Endometrial microvascular endothelial cells (primary cell): ENCODE data around the gene GAB2. TPM values are rescaled to one million over a fixed set of nuclear protein-coding genes. Genes with fewer than 3 reads are reported as not detected.
"Not testable (repeated sequence)": the region's sequence is repeated elsewhere in the genome, so short reads cannot be mapped to it uniquely, and the experiment has no call there.

Experiments used
- in situ Hi-C: cut with HindIII; loops from 2 replicates; pipeline ENCODE4 v1.10.0; 2017; ENCODE audit warnings: low sequenced_read_pairs, low pct_unique_long_range_greater_than_20kb; ENCODE audit errors: inconsistent ontology term
- total RNA-seq: library from RNA; depleted of rRNA; stranded (reverse); fragments of >200 nt; gene quantifications from one replicate; pipeline ENCODE4 v1.2.3, GENCODE V29; 2015; ENCODE audit errors: inconsistent ontology term

The GAB2 gene
- total RNA-seq, 1 donor from 2014 or later: 16.8 TPM

DNA sequence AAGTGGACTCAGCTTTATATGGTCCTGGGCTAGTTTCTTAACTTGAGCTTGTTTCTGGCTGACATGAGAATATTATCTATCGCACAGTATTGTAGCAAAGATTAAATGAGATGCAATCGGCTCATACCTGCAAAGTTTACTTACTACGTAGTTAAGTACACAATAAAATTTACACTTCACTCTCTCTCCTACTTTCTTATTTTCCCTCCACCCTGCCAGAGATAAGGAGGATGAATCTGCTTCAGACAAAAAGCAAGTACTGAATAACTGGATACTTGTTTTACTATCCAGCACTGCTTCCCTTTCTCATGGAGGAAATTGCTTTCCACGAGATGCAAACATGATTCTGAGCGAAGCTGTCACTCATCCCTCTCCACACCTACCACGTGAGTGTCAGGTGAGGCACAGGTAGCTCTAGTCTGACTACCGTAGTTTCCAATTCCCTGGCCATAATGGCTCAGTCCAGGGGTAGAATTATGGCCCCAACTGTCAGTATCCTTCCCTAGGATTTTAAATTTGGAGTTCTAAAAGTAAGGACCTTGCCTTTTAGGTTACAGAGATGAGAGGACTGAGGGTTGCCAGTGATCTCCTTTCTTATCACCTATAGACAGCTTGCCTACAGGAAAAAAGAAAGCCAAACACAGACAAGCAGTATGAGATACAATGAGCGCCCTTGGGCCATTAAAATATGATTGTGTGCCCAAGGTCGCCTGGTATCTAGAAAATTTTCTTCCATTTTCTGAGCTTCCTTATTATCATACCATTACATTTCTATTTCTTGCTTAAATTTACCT, 39.8 kb downstream of the GAB2 start:
- in situ Hi-C loops: no loop called here

DNA sequence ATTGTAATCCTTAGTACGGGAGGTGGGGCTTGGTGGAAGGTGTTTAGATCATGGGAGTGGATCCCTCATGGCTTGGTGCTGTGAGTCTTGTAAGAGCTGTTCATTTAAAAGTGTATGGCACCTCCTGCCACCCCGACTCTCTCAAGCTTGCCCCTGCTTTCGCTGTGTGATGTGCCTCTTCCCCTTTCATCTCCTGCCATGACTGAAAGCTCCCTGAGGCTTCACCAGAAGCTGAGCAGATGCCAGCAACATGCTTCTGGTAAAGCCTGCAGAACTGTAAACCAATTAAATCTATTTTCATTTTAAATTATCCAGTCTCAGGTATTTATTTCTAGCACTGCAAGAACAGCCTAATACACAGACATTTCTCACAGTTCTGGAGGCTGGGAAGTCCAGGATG, 40.8 kb downstream of the GAB2 start:
- in situ Hi-C loops: no loop called here

- in situ Hi-C loops: no loop called here
These were observed 42.7 kb downstream of the GAB2 start for GRCh38 chr11:78374917-78375316.

GRCh38 chr11:78373689-78374088, 43.9 kb downstream of the GAB2 start:
- in situ Hi-C loops: no loop called here

DNA sequence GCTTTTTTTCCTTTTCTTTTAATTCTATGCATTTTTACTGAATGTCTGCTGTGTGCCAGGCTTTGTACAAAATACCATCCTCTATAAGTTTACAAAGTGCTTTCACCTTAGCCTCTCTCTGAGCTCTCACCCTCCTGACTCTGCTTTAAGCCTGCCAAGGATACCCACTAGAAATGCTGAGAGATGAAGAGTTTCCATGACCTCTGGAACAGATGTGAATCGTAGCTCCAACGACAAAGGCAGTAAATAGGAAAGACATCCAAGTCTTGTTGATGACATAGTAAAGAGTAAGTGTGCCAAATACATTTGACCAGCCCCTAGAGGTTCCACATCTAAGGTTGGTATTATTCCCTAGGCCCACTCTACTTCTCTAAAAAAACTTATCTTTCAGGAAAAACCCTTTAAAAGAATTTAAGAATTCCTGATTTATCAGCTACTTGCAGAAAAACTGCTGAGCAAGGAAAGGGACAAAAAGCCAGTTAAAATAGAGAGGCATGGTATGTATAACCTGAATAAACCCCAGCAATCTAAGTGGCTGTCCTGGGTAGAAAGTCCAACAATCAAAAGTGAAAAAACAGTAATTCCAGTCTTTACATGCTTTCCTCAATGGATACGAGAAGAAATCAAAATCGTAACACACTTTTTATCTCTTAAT, 45.4 kb downstream of the GAB2 start:
- in situ Hi-C loops: no loop called here

DNA sequence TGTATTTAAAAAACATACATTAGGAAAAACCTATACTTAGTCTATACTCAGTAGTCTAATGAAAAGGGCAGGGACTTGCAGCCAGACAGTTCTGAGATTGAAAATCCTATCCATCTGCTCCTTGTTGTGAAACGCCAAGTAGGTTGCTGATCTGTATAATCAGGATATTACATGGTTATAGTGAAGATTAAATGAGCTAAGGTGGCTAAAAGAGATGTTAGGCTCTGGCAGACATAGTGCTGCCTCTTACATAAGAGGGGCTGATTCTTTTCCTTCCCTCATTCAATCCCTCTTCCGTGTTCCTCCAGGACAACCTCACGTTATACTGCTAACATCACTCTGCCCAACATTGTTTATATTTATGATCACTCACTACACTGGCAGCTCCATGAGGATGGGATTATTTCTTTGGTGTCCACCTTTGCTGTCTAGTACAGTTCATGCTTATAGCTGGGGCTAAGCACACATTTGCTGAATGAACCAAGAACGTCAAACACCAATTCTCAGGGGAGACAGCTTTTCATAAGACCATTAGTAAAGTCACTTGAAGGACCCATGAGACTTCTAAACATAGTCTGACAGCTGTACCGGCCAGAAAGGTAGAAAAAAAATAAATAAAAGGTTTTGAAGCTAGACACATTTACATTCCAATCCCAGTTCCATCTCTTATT, 46.3 kb downstream of the GAB2 start:
- in situ Hi-C loops: no loop called here

DNA sequence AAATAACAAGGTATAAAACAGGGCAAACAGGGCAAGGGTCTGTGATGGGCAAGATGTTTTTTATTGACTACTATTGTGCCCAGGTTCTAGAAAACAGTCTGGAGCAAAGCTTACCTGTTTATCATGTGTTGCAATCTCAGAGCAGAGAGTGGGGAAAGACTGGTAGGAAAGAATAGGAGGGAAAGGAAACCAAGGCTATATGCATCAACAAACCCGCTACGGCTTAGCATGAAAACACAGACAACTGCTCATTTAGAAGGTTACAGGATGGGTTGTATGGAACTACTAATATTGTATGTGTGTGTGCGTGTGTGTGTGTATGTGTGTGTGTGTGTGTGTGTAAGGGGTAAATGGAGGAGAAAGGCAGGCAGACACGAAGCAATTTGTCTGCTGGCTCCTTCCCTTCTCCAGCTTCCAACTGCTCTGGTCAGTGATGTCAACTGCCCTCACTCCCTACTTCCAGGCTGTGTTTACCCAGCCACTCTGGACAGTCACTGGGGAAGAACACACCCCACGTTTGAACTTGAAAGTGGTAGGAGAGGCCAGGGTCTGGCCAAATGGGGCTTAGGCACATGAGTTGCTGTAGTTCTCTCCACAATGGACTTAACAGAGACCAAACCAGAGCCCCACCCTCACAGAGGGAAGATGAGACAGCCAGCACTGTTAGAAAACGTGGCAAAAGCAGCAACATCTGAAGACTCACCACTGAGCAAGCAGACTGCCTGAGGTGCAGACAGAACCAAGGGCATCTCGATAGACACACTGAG, 47.0 kb downstream of the GAB2 start:
- in situ Hi-C loops: no loop called here

DNA sequence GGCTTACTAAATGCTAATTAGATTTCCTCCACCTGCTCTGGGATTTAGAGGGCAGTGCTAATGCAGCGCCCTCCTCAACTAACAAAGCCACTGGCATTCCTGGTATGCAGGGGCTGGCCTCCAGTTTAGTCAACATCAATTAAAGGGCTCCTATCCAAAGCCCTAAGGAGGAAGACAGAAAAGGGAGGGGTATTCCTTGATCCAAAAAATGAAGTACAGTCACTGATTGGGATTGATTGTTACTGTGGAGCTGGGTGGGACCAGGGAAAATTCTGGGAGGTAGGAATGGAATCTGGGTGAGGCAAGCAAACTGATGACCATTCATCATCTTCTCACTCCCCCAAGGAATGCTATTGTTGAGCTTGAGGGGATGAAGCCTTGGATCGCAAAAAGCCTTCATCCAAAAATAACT, 52.2 kb downstream of the GAB2 start:
- in situ Hi-C loops: no loop called here

DNA sequence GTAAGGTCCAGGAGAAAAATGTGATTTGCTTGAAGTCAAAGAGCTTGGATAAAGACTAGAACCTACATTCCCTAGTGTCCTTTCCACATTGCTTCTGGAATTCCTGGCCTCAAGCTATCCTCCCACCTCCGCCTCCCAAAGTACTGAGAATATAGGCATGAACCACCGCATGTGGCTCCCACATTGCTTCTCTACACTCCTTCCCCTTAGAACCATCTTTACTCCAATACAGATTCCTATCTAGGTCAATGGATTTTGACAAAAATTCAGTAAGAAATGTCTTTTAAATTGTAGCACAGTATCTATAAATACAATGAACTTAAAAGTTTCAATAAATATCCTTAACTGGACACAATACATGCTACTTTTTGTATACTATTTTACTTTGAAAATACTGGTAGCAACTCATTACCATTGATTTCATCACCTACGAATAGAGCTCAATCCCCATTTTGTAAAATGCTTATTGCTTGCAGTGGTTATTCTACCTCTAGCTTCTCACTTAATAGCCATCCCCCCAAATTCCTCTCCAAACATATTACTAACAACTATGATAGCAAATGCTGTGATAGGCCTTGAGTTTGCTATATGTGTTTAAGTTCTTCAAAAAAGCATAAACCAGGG, 53.4 kb downstream of the GAB2 start:
- in situ Hi-C loops: no loop called here

DNA sequence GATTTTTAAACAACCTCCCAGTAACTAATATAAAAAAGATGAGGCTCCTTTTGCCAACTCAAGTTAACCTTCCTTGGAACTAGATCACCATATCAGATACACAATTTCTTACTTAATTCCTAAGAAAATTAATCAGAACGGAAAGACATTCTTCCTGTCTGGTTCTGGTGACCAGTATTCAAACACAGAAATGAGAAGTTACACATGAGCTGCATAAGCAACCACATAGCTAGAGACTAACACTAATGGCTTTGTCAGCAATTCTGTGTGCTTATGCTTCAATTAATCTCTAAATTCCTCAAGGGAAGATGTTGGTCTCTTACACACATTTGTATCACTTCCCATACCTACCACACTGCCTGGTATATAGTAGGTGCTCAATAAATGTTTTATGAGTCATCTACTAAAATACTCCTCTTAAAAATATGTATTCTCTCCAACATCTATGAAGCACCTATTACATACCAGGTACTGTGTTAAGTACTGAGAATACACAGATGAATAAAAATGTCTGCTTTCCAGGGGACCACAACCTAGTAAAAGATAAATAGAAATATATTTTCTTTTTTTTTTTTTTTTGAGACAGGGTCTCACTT, 54.5 kb downstream of the GAB2 start:
- in situ Hi-C loops: no loop called here

GRCh38 chr11:78361228-78361627, 56.4 kb downstream of the GAB2 start:
- in situ Hi-C loops: no loop called here

DNA sequence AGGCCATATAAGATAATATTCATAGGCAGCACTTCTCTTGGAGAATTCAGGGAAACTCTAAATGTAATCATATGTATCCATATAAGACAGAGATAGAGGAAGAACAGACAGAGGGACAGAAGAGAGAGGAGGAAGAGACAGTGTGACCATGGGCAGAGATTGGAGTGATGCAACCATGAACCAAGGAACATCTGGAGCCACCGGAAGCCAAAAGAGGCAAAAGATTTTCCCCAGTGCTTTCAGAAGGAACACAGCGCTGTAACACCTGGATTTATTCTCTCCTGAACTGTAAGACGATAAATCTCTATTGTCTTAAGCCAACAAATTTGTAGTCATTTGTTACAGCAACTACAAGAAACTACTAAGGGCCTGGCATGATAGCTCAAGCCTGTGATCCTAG, 57.7 kb downstream of the GAB2 start:
- in situ Hi-C loops: no loop called here

DNA sequence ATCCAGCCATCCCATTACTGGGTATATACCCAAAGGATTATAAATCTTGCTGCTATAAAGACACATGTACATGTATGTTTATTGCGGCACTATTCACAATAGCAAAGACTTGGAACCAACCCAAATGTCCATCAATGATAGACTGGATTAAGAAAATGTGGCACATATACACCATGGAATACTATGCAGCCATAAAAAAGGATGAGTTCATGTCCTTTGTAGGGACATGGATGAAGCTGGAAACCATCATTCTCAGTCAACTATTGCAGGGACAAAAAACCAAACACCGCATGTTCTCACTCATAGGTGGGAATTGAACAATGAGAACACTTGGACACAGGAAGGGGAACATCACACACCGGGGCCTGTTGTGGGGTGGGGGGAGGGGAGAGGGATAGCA, 59.7 kb downstream of the GAB2 start:
- in situ Hi-C loops: not testable (repeated sequence)

DNA sequence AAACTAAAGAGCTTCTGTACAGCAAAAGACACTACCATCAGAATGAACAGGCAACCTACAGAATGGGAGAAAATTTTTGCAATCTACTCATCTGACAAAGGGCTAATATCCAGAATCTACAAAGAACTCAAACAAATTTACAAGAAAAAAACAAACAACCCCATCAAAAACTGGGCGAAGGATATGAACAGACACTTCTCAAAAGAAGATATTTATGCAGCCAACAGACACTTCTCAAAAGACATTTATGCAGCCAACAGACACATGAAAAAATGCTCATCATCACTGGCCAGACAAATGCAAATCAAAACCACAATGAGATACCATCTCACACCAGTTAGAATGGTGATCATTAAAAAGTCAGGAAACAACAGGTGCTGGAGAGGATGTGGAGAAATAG, 60.2 kb downstream of the GAB2 start:
- in situ Hi-C loops: not testable (repeated sequence)

- in situ Hi-C loops: not testable (repeated sequence)
These were observed 61.9 kb downstream of the GAB2 start for GRCh38 chr11:78355742-78356141.

DNA sequence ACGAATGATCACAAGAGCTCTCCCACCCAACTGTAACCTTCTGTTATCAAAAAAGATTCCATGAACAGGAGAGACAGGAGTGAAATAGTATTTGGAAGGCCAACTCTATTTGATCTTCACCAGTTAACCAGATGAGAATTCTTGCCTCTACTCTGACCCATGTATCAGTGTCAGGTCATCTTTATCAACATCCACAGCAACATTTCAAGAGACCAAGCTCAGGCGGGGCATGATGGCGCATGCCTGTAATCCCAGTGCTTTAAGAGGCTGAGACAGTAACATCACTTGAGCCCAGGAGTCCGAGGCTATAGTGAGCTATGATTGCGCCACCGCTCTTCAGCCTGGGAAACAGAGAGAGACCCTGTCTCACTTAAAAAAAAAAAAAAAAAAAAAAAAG, 62.3 kb downstream of the GAB2 start:
- in situ Hi-C loops: no loop called here

GRCh38 chr11:78354408-78355308, 63.0 kb downstream of the GAB2 start:
- in situ Hi-C loops: no loop called here
